IPS-NIHi7 (cell line): ENCODE measurements around the gene IGFBP7.
"Not testable (repeated sequence)": the region's sequence is repeated elsewhere in the genome, so short reads cannot be mapped to it uniquely, and the experiment has no call there.

Source experiments
- DNase-seq: peaks from one replicate; pipeline ENCODE4 v3.0.0; 2012; ENCODE audit warnings: mixed read lengths; ENCODE audit errors: extremely low spot score

Gene IGFBP7

GRCh38 chr4:57074744-57075143 lies 35.4 kb downstream of the IGFBP7 start:
- no peak for DNase-seq

GRCh38 chr4:57073559-57073958 lies 36.6 kb downstream of the IGFBP7 start:
- DNase-seq: no peak

GRCh38 chr4:57071326-57071725 lies 38.9 kb downstream of the IGFBP7 start:
- DNase-seq: no peak

GRCh38 chr4:57070461-57070860 lies 39.7 kb downstream of the IGFBP7 start:
- DNase-seq: no peak

GRCh38 chr4:57068237-57068981 lies 41.8 kb downstream of the IGFBP7 start:
- DNase-seq: no peak

GRCh38 chr4:57065730-57066482 lies 44.3 kb downstream of the IGFBP7 start:
- DNase-seq: no peak

- no peak for DNase-seq
Measured at GRCh38 chr4:57064811-57065711, 45.1 kb downstream of the IGFBP7 start.

- DNase-seq: no peak
Measured at GRCh38 chr4:57064120-57064519, 46.1 kb downstream of the IGFBP7 start.

GRCh38 chr4:57063518-57063917 lies 46.7 kb downstream of the IGFBP7 start:
- no peak for DNase-seq

GRCh38 chr4:57061395-57061794 lies 48.8 kb downstream of the IGFBP7 start:
- DNase-seq: no peak

GRCh38 chr4:57060717-57061067 lies 49.5 kb downstream of the IGFBP7 start:
- not testable (repeated sequence) for DNase-seq

GRCh38 chr4:57059890-57060716 lies 50.1 kb downstream of the IGFBP7 start:
- DNase-seq: no peak

- no peak for DNase-seq
Measured at GRCh38 chr4:57055886-57056285, 54.3 kb downstream of the IGFBP7 start.

- DNase-seq: no peak
Measured at GRCh38 chr4:57053508-57053907, 56.7 kb downstream of the IGFBP7 start.

- no peak for DNase-seq
Measured at GRCh38 chr4:57051524-57051923, 58.7 kb downstream of the IGFBP7 start.

- no peak for DNase-seq
Measured at GRCh38 chr4:57051095-57051494, 59.1 kb downstream of the IGFBP7 start.

GRCh38 chr4:57048590-57049304 lies 61.4 kb downstream of the IGFBP7 start:
- DNase-seq: no peak

- not testable (repeated sequence) for DNase-seq
Measured at GRCh38 chr4:57047046-57047445, 63.1 kb downstream of the IGFBP7 start.

GRCh38 chr4:57044996-57045395 lies 65.2 kb downstream of the IGFBP7 start:
- DNase-seq: no peak

GRCh38 chr4:57044279-57044678 lies 65.9 kb downstream of the IGFBP7 start:
- DNase-seq: no peak
